HepG2 (cell line): ENCODE results near the gene BCL2L13.

ENCODE experiments used
- EP300 ChIP-seq, 3 experiments: sonication (generic) in 1 of 3; formaldehyde crosslinking in 1 of 3; IDR thresholded peaks; 2 replicates each; pipeline versions ENCODE4 v1.5.1 to v1.6.1; 2011 to 2020; ENCODE audit warnings: low read depth in 2 of 3, low read length in 2 of 3, borderline replicate concordance in 1 of 3, improper control_type of control experiment in 1 of 3, mild to moderate bottlenecking in 1 of 3, missing genetic modification reagents in 1 of 3, moderate library complexity in 1 of 3
- FIP1L1 ChIP-seq: fragments of 200-400 bp; formaldehyde crosslinking; IDR thresholded peaks from 2 replicates; pipeline ENCODE4 v1.6.1; 2018; ENCODE audit warnings: low read depth, mild to moderate bottlenecking, low read length, moderate library complexity, borderline replicate concordance; ENCODE audit not compliant: insufficient read depth
- GABPA ChIP-seq, 2 experiments: IDR thresholded peaks; 2 replicates each; pipeline ENCODE4 v1.6.1; 2011 to 2016; ENCODE audit warnings: low read depth in 2 of 2, low read length in 1 of 2, missing biosample characterization in 1 of 2, missing genetic modification characterization in 1 of 2
- POLR2AphosphoS2 ChIP-seq: IDR thresholded peaks from 2 replicates; pipeline ENCODE4 v1.6.1; 2011; ENCODE audit warnings: low read depth, low read length, improper control_type of control experiment
- PREB ChIP-seq: sonication (generic); formaldehyde crosslinking; IDR thresholded peaks from 2 replicates; pipeline ENCODE4 v1.4.0; 2020; ENCODE audit warnings: missing genetic modification reagents
- SP2 ChIP-seq: sonication (generic); formaldehyde crosslinking; IDR thresholded peaks from 2 replicates; pipeline ENCODE4 v1.5.1; 2020; ENCODE audit warnings: mild to moderate bottlenecking, missing genetic modification reagents
- SRF ChIP-seq: IDR thresholded peaks from 2 replicates; pipeline ENCODE4 v1.6.1; 2011; ENCODE audit warnings: mild to moderate bottlenecking, low read depth, low read length, moderate library complexity
- SUZ12 ChIP-seq: fragments of 150-350 bp; IDR thresholded peaks from 2 replicates; pipeline ENCODE4 v1.6.1; 2014; ENCODE audit warnings: low read depth, low read length
- YEATS2 ChIP-seq: sonication (generic); formaldehyde crosslinking; IDR thresholded peaks from 2 replicates; pipeline ENCODE4 v1.4.0; 2020; ENCODE audit warnings: missing genetic modification reagents, borderline replicate concordance

DNA sequence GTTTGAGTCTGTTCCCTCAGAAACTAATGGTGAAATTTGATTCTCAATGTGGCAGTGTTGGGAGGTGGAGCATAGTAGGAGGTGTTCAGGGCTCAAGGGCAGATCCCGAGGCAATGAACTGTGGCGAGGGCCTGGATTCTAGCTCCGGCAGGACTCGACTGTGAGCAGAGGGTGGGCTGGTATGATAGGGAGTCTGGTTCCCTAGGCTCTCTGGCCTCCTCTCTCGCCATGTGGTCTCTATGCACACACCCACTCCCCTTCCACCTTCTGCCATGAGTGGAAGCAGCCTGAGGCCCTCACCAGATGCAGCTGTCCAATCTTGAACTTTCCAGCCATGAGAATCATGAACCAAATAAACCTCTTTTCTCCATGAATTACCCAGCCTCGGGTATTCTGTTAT, 42.3 kb upstream of the BCL2L13 start:
- TF ChIP-seq POLR2AphosphoS2: no peak
- no peak for TF ChIP-seq SUZ12
- no peak for TF ChIP-seq GABPA (IDR thresholded peaks at IDR 0.05; ENCODE audit: low read depth, low read length)
- TF ChIP-seq GABPA (CRISPR knock-in tag; IDR thresholded peaks at IDR 0.05; ENCODE audit: low read depth): no peak
- no peak for TF ChIP-seq SRF
- TF ChIP-seq SP2 (CRISPR knock-in tag): no peak
- no peak for TF ChIP-seq PREB (CRISPR knock-in tag)
- TF ChIP-seq FIP1L1: no peak
- TF ChIP-seq EP300 (IDR thresholded peaks at IDR 0.05; ENCODE audit: low read depth in 2 of 2, low read length in 2 of 2): no peak
- TF ChIP-seq EP300 (CRISPR knock-in tag; IDR thresholded peaks at IDR 0.05; ENCODE audit: borderline replicate concordance): no peak
- TF ChIP-seq YEATS2 (CRISPR knock-in tag): no peak
